Body of pancreas (tissue), 4 donors: ENCODE results near the gene ST3GAL5.

Experiments
- CTCF ChIP-seq, 7 experiments: fragments of 450-650 bp in 4 of 7; fragments of 200-600 bp in 3 of 7; sonication (generic) in 3 of 7; IDR thresholded peaks; one replicate each; pipeline ENCODE4 v1.5.1; 2016 to 2019; ENCODE audit warnings: antibody characterized with exemption in 7 of 7
- POLR2A ChIP-seq, 3 donors: fragments of 450-650 bp; IDR thresholded peaks; one replicate each; pipeline ENCODE4 v1.6.1; 2016; ENCODE audit warnings: antibody characterized with exemption in 3 of 3, mild to moderate bottlenecking in 2 of 3

- TF ChIP-seq POLR2A (IDR thresholded peaks at IDR 0.05): no peak
- no peak for TF ChIP-seq CTCF (IDR thresholded peaks at IDR 0.05)
Observed at GRCh38 chr2:85937069-85937439, 48.3 kb upstream of the ST3GAL5 start.
